ENCODE results near the gene E2F8.

DNA sequence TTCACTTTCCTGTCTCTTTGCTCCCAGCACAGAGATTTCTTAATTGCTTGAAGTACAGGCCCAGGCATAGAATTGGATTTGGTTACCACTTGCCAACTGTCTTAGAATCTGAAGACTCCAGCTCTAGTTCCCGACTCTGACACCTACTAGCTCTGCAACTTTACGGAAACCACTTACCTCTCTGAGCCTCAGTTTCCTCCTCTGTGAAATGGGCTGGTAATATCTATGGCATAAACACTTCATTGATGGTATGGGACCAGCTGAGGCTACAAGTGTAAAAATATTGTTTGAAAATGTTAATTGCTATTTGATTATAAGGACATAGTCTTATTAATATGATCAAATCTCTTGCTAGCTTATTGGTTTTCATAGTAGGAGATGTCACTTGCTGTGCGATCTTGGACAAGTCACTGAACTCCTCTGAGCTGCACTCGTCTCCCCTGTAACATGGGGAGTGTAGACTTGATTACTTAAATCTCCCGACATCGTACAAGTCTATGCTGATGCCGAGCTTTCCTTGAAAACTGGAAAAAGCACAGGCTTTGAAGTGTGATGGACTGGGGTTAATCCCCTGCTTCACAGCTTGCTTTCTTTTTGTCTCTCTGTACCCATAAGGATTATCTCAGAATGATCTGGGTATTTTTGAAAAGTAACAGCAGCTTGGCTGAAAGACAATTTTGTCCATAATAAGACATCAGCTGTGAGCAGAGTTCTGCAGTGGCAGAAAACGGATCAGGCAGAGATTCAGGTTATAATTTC lies 11.8 kb upstream of the E2F8 start:
- no peak for TF ChIP-seq CTCF (IDR thresholded peaks at IDR 0.05; ENCODE audit: insufficient read depth, low read length, poor library complexity, severe bottlenecking)
- TF ChIP-seq EZH2phosphoT487 (conservative IDR thresholded peaks at IDR 0.05; ENCODE audit: low read length), result no peak

Measured in SU-DHL-6 (cell line).